ENCODE data around the gene ANKRD12. TPM values are rescaled to one million over a fixed set of nuclear protein-coding genes. Genes with fewer than 3 reads are reported as not detected.
"Not testable (repeated sequence)": the region's sequence is repeated elsewhere in the genome, so short reads cannot be mapped to it uniquely, and the experiment has no call there.

The ANKRD12 gene
- total RNA-seq, 2 experiments from 2014 or later: 62.5 to 68.4 TPM

GRCh38 chr18:9150121-9150520, 13.5 kb downstream of the ANKRD12 start:
- DNase-seq (no peak), ATAC-seq (no peak)
- intact Hi-C loops (cut with micrococcal nuclease): no loop called here
- Mint-ChIP-seq H3K27ac (peak overlapping the region; percentile 42), H3K4me1 (ENCODE audit: low read depth) (peaks cover 79% of the 10 kb centered on the region), H3K4me3 (peak overlapping the region; percentile 31), H3K27me3 (no peaks in the 10 kb centered on the region), H3K36me3 (ENCODE audit: low read depth) (peaks cover 13% of the 10 kb centered on the region), H3K9me3 (no peaks in the 10 kb centered on the region)
- ChIA-PET CTCF (interaction anchor here (0.7 to 2.1 kb wide), 5 partner anchors 9 to 77 kb away, joined by 3 to 9 read pairs (median 4); no protein-coding TSS in a partner anchor), POLR2A (no interaction called here)
- TF ChIP-seq, protein P1, sequence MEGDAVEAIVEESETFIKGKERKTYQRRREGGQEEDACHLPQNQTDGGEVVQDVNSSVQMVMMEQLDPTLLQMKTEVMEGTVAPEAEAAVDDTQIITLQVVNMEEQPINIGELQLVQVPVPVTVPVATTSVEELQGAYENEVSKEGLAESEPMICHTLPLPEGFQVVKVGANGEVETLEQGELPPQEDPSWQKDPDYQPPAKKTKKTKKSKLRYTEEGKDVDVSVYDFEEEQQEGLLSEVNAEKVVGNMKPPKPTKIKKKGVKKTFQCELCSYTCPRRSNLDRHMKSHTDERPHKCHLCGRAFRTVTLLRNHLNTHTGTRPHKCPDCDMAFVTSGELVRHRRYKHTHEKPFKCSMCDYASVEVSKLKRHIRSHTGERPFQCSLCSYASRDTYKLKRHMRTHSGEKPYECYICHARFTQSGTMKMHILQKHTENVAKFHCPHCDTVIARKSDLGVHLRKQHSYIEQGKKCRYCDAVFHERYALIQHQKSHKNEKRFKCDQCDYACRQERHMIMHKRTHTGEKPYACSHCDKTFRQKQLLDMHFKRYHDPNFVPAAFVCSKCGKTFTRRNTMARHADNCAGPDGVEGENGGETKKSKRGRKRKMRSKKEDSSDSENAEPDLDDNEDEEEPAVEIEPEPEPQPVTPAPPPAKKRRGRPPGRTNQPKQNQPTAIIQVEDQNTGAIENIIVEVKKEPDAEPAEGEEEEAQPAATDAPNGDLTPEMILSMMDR (IDR thresholded peaks at IDR 0.05): no peak

DNA sequence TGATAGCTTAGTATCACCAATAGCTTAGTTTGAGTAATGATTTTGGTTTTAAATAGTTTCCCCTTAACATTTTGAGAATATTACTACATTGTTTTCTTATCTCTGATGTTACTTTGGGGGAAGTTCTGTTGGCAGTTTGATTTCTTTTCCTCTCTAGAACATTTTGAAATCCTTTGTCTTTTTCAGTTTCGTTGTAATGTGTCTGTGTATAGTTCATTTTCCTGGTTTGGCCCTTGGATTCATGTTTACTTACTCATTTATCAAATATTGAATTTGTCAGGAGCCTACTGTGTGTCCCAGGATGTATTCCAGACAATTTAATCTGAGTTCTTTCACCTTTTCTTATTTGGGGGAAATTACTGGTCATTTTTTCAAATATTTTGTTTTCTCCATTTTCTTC, 16.7 kb downstream of the ANKRD12 start:
- peak overlapping the region; percentile 57 for H3K27ac Mint-ChIP-seq
- H3K27me3 Mint-ChIP-seq: no peaks in the 10 kb centered on the region
- CTCF ChIA-PET: interaction anchor here (1.7 kb wide), 1 partner anchor 80 kb away, joined by 9 read pairs; no protein-coding TSS in a partner anchor

GRCh38 chr18:9156604-9157249, 20.1 kb downstream of the ANKRD12 start:
- Mint-ChIP-seq H3K4me1 (ENCODE audit: low read depth) (peaks cover 66% of the 10 kb centered on the region), H3K4me3 (no peak overlapping the region), H3K9me3 (peaks cover 3% of the 10 kb centered on the region), H3K36me3 (ENCODE audit: low read depth) (peaks cover 41% of the 10 kb centered on the region), H3K27ac (peak overlapping the region; percentile 50), H3K27me3 (no peaks in the 10 kb centered on the region)
- ChIA-PET CTCF (interaction anchor here (1.2 to 1.3 kb wide), 2 partner anchors 12 to 83 kb away, joined by 3 to 4 read pairs; no protein-coding TSS in a partner anchor), POLR2A (interaction anchor here (0.6 kb wide), 1 partner anchor 22 kb away, joined by 5 read pairs; no protein-coding TSS in a partner anchor)
- ATAC-seq (peak; percentile 49), DNase-seq (no peak)
- intact Hi-C loops (cut with micrococcal nuclease): no loop called here
- TF ChIP-seq, protein P1 (IDR thresholded peaks at IDR 0.05): no peak

More for the DNA sequence above, 16.7 kb downstream of the ANKRD12 start:
- intact Hi-C loops (cut with micrococcal nuclease): no loop called here
- ATAC-seq (no peak), DNase-seq (no peak)
- Mint-ChIP-seq H3K36me3 (ENCODE audit: low read depth) (peaks cover 29% of the 10 kb centered on the region), H3K4me1 (ENCODE audit: low read depth) (peaks cover 78% of the 10 kb centered on the region), H3K9me3 (peaks cover 1% of the 10 kb centered on the region), H3K4me3 (no peak overlapping the region)
- POLR2A ChIA-PET: interaction anchor here (1.0 kb wide), 1 partner anchor 11 kb away, joined by 3 read pairs; no protein-coding TSS in a partner anchor
- TF ChIP-seq, protein P1 (IDR thresholded peaks at IDR 0.05): no peak

- no peaks in the 10 kb centered on the region for H3K27me3 Mint-ChIP-seq
- TF ChIP-seq, protein P1 (IDR thresholded peaks at IDR 0.05): no peak
- ChIA-PET CTCF (interaction anchor here (1.2 kb wide), 1 partner anchor 84 kb away, joined by 4 read pairs; no protein-coding TSS in a partner anchor), POLR2A (no interaction called here)
- no peak overlapping the region for H3K4me3 Mint-ChIP-seq
- peaks cover 65% of the 10 kb centered on the region for H3K4me1 Mint-ChIP-seq (ENCODE audit: low read depth)
- intact Hi-C loops (cut with micrococcal nuclease): no loop called here
- H3K9me3 Mint-ChIP-seq: peaks cover 13% of the 10 kb centered on the region
- ATAC-seq (no peak), DNase-seq (no peak)
- H3K36me3 Mint-ChIP-seq (ENCODE audit: low read depth): peaks cover 52% of the 10 kb centered on the region
- peak overlapping the region; percentile 11 for H3K27ac Mint-ChIP-seq
These were observed 21.2 kb downstream of the ANKRD12 start for GRCh38 chr18:9157806-9158205.

GRCh38 chr18:9160014-9160413, 23.4 kb downstream of the ANKRD12 start:
- H3K36me3 Mint-ChIP-seq (ENCODE audit: low read depth): peaks cover 61% of the 10 kb centered on the region
- ChIA-PET POLR2A (interaction anchor here (0.8 kb wide), 1 partner anchor 19 kb away, joined by 4 read pairs; no protein-coding TSS in a partner anchor), CTCF (interaction anchor here (0.8 to 2.1 kb wide), 5 partner anchors 10 to 88 kb away, joined by 3 to 7 read pairs (median 4); no protein-coding TSS in a partner anchor)
- TF ChIP-seq, protein P1 (IDR thresholded peaks at IDR 0.05): no peak
- no peak for DNase-seq
- H3K4me3 Mint-ChIP-seq: no peak overlapping the region
- H3K27me3 Mint-ChIP-seq: no peaks in the 10 kb centered on the region
- no peak overlapping the region for H3K27ac Mint-ChIP-seq
- peaks cover 30% of the 10 kb centered on the region for H3K9me3 Mint-ChIP-seq
- peaks cover 57% of the 10 kb centered on the region for H3K4me1 Mint-ChIP-seq (ENCODE audit: low read depth)
- ATAC-seq: no peak
- intact Hi-C loops (cut with micrococcal nuclease): no loop called here

GRCh38 chr18:9162663-9163062, 26.1 kb downstream of the ANKRD12 start:
- H3K27me3 Mint-ChIP-seq; ATAC-seq; H3K4me3 Mint-ChIP-seq; CTCF ChIA-PET; H3K27ac Mint-ChIP-seq; DNase-seq; POLR2A ChIA-PET; intact Hi-C loops (cut with micrococcal nuclease): not testable (repeated sequence)
- peaks cover 35% of the 10 kb centered on the region for H3K9me3 Mint-ChIP-seq
- H3K36me3 Mint-ChIP-seq (ENCODE audit: low read depth): peaks cover 56% of the 10 kb centered on the region
- peaks cover 41% of the 10 kb centered on the region for H3K4me1 Mint-ChIP-seq (ENCODE audit: low read depth)

DNA sequence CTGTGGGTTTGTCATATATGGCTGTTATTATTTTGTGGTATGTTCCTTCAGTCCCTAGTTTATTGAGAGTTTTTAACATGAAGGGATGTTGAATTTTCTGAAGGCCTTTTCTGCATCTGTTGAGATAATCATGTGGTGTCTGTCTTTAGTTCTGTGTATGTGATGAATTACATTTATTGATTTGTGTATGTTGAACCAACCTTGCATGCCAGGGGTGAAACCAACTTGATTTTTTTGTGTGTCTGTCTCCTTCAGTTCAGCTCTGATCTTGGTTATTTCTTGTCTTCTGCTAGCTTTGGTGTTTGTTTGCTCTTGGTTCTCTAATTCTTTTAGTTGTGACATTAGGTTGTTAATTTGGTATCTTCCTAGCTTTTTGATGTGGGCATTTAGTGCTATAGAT, 27.6 kb downstream of the ANKRD12 start:
- Mint-ChIP-seq H3K4me1 (ENCODE audit: low read depth) (peaks cover 40% of the 10 kb centered on the region), H3K36me3 (ENCODE audit: low read depth) (peaks cover 58% of the 10 kb centered on the region), H3K9me3 (peaks cover 41% of the 10 kb centered on the region)
- CTCF ChIA-PET; H3K4me3 Mint-ChIP-seq; DNase-seq; H3K27me3 Mint-ChIP-seq; ATAC-seq; H3K27ac Mint-ChIP-seq; intact Hi-C loops (cut with micrococcal nuclease): not testable (repeated sequence)
- POLR2A ChIA-PET: interaction anchor here (0.9 kb wide), 1 partner anchor 11 kb away, joined by 3 read pairs; no protein-coding TSS in a partner anchor
